Right ventricle myocardium inferior (tissue), 1 donor: Measurements from ENCODE around the gene SPSB1. TPM values are rescaled to one million over a fixed set of nuclear protein-coding genes. Genes with fewer than 3 reads are reported as not detected.
"Not testable (repeated sequence)": the region's sequence is repeated elsewhere in the genome, so short reads cannot be mapped to it uniquely, and the experiment has no call there.

Experiments
- ATAC-seq: fragments of 200-7000 bp; cut with Tn5 transposase; one replicate; pipeline ENCODE4 v1.9.1; 2020; ENCODE audit warnings: mild to moderate bottlenecking, moderate library complexity
- DNase-seq: peaks from one replicate; pipeline ENCODE4 v3.0.0; 2021; ENCODE audit errors: missing footprints
- intact Hi-C: fragments of 100-400 bp; cut with DNase I; formaldehyde crosslinking; loops from one replicate; pipeline ENCODE4 v1.11.0; 2022
- total RNA-seq: library from RNA; stranded (reverse); fragmentation: NEBNext Ultra II Directional; extraction: Animal tissue kit (Norgen Biotek cat#: 25700); gene quantifications from one replicate; pipeline ENCODE4 v1.2.1, GENCODE V29; 2021
- donor health status: DM: no; HTN: yes; CAD: no; lungs with severe emphysema.

The SPSB1 gene
- total RNA-seq, 1 donor from 2014 or later = 16.5 TPM

- intact Hi-C loops = no loop called here
- ATAC-seq (no peak), DNase-seq (peak; percentile 35)
These were observed 77.5 kb downstream of the SPSB1 start for GRCh38 chr1:9369964-9370788.

- DNase-seq = peak; percentile 68
These were observed 78.8 kb downstream of the SPSB1 start for GRCh38 chr1:9371391-9371935.

GRCh38 chr1:9371951-9372350 is 79.3 kb downstream of the SPSB1 start:
- ATAC-seq (no peak), DNase-seq (no peak)
- intact Hi-C loops = no loop called here

More at GRCh38 chr1:9371391-9371935, 78.8 kb downstream of the SPSB1 start:
- peak; percentile 76 for ATAC-seq
- intact Hi-C loops = no loop called here

GRCh38 chr1:9373619-9374018 is 80.9 kb downstream of the SPSB1 start:
- DNase-seq (no peak), ATAC-seq (no peak)
- intact Hi-C loops = no loop called here

GRCh38 chr1:9374748-9375341 is 82.2 kb downstream of the SPSB1 start:
- DNase-seq (no peak), ATAC-seq (no peak)
- intact Hi-C loops = no loop called here

- ATAC-seq = peak; percentile 49
- intact Hi-C loops = no loop called here
- DNase-seq = no peak
These were observed 83.2 kb downstream of the SPSB1 start for GRCh38 chr1:9375912-9376311.

- ATAC-seq = peak; percentile 32
- no peak for DNase-seq
- intact Hi-C loops = no loop called here
These were observed 83.7 kb downstream of the SPSB1 start for GRCh38 chr1:9376430-9376829.

- intact Hi-C loops = no loop called here
- DNase-seq (peak; percentile 83), ATAC-seq (peak; percentile 86)
These were observed 84.2 kb downstream of the SPSB1 start for GRCh38 chr1:9376886-9377333.

- intact Hi-C loops = no loop called here
- ATAC-seq = no peak
- DNase-seq = no peak
These were observed 86.1 kb downstream of the SPSB1 start for GRCh38 chr1:9378801-9379200.

- DNase-seq (no peak), ATAC-seq (no peak)
- intact Hi-C loops = no loop called here
These were observed 88.0 kb downstream of the SPSB1 start for GRCh38 chr1:9380711-9381110.

- intact Hi-C loops = no loop called here
- no peak for ATAC-seq
- peak; percentile 37 for DNase-seq
These were observed 90.2 kb downstream of the SPSB1 start for GRCh38 chr1:9382643-9383491.

GRCh38 chr1:9384128-9384527 is 91.4 kb downstream of the SPSB1 start:
- no peak for ATAC-seq
- intact Hi-C loops = loop anchor here (2.0 kb wide), 1 partner anchor 91 kb away; the partner anchor contains the start of gene SPSB1
- DNase-seq = peak; percentile 20

GRCh38 chr1:9384751-9385245 is 92.1 kb downstream of the SPSB1 start:
- intact Hi-C loops = loop anchor here (2.0 to 5.0 kb wide), 2 partner anchors 43 to 92 kb away; partner anchors contain the start of gene SPSB1
- DNase-seq = no peak
- peak; percentile 93 for ATAC-seq

GRCh38 chr1:9385392-9385791 is 92.7 kb downstream of the SPSB1 start:
- not testable (repeated sequence) for DNase-seq, ATAC-seq
- intact Hi-C loops = loop anchor here (2.0 to 5.0 kb wide), 2 partner anchors 42 to 93 kb away; partner anchors contain the start of gene SPSB1

- intact Hi-C loops = loop anchor here (2.0 to 5.0 kb wide), 2 partner anchors 41 to 93 kb away; partner anchors contain the start of gene SPSB1
- ATAC-seq = no peak
- no peak for DNase-seq
These were observed 93.3 kb downstream of the SPSB1 start for GRCh38 chr1:9385801-9386573.

- DNase-seq (no peak), ATAC-seq (no peak)
- intact Hi-C loops = loop anchor here (5.0 kb wide), 1 partner anchor 39 kb away; no protein-coding TSS in a partner anchor
These were observed 95.9 kb downstream of the SPSB1 start for GRCh38 chr1:9388335-9389180.

GRCh38 chr1:9389968-9390367 is 97.3 kb downstream of the SPSB1 start:
- ATAC-seq (no peak), DNase-seq (no peak)
- intact Hi-C loops = loop anchor here (5.0 kb wide), 1 partner anchor 37 kb away; no protein-coding TSS in a partner anchor
